ENCODE results near the gene DENND2D.

The DENND2D gene

DNA sequence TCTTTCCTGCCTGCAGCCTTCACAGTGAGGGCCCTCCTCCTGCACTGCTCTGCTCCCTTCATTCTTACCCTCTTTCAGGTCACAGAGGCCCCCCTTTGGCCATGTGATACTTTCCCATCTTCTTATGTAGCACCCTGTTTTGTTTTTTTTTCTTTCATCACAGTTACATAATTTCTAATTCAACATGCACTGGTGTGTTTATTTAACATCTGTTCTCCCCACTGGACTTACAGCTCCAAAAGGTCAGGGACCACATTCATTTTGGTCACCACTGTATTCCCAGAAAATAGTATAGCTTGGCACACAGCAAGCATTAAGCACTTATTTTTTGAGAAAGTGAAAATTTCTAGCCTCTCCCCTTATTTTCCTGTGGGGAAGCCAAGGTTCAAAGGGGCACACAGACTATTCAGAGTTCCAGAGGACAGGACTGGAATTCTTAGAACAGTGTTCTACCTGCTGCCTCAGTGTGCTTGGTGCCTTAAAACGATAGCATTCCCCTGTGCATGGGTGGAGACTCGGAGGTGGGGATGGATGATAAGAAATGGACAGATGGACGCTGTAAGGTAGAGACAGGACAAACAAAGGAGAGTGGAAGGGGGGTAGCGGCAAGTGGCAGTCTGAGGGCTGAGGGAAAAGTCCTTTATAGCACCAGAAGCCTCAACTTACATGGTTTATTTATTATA, 5.3 kb downstream of the DENND2D start:
- ATAC-seq (replicated peaks) (no peak), DNase-seq (no peak)
- peak overlapping the region; percentile 93 to 97 for H3K27ac Mint-ChIP-seq
- H3K36me3 Mint-ChIP-seq (ENCODE audit: insufficient read depth): peaks cover 90% of the 10 kb centered on the region
- H3K4me1 Mint-ChIP-seq (ENCODE audit: low read depth in 2 of 2): peaks cover 75 to 78% of the 10 kb centered on the region in 2 donors
- H3K9me3 Mint-ChIP-seq: no peaks in the 10 kb centered on the region
- peak overlapping the region; percentile 93 to 99 for H3K4me3 Mint-ChIP-seq
- H3K27me3 Mint-ChIP-seq: no peaks in the 10 kb centered on the region

DNA sequence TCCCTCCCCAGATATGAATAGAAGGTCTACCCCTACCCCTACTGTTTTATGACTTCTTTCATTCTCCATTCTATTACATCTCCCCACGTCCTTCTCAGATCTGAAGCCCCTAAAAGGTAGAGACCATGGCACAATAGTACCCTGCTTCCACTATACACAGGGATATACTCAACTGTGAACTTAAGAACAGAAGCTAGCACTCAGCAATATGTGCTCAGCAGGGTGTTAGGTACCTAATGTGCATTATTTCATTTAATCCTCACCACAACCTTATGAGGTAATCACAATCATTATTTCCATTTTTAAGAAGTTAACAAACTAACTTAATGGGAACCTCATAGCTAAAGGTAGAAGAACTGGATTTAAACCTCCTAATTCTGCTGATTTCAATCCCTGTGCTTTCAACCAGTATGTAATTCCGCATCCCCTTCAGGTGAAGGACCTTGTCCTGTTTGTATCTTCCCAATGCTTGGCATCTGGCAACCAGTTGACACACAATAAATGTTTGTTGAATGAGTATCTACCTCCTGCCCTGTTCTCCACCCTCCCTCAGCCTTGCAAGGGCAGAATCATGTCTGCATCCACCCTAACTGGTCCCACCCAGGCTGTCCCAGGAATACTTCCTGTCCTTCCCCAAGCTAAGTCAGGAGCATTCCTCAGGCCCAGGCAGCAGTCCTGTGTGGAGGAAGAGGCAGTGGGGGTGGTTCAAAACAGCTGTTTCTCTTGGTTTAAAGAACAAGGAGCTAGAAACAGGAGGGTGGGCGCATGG, 6.5 kb downstream of the DENND2D start:
- peaks cover 90% of the 10 kb centered on the region for H3K36me3 Mint-ChIP-seq (ENCODE audit: insufficient read depth)
- peak overlapping the region; percentile 93 to 97 for H3K27ac Mint-ChIP-seq
- H3K27me3 Mint-ChIP-seq: no peaks in the 10 kb centered on the region
- ATAC-seq (replicated peaks) (no peak), DNase-seq (no peak)
- peaks cover 83 to 91% of the 10 kb centered on the region in 2 donors for H3K4me1 Mint-ChIP-seq (ENCODE audit: low read depth in 2 of 2)
- H3K9me3 Mint-ChIP-seq: no peaks in the 10 kb centered on the region
- H3K4me3 Mint-ChIP-seq: peak overlapping the region; percentile 93 to 99

DNA sequence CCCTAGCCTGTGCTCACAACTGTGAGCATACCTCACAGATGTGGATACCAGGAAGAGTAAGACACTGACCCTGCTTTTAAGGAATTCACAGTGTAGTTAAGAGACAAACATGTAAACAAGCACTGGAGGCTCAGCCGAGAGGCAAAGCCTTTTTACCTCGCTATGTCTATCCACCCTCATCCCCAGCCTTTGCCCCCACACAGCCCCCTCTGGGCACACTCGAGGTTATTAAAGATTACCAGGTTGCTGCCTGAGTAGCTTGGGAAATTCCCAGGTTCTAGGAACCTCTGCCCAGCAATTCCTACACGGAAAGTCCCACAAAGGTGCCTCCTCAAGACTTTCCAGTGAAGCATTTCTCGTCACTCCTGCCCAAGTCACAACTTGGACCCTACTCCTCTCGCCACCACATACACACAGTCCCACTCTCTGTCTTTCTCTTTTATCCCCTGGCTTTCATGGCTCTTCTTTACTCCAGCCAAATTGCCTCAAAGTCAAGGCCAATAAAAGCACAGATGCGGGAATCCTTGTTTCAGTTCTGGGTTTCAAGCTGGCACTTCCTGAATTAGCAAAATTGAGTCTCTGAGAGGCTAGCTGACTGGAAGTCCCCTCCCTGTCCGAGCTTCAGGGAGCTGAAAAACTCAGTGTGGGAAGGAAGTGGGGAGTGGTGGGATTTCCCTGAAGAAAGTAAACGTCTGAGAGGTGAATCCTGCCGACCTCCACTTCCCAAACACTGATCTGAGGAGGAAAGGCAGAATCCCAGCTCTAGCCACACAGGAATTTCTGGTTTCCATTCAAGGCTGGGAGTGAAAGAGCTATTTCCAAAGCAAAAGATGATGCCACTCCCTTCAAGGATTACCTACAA, 7.6 kb downstream of the DENND2D start:
- ATAC-seq (replicated peaks) (peak; percentile 49), DNase-seq (no peak)
- Mint-ChIP-seq H3K36me3 (ENCODE audit: insufficient read depth) (peaks cover 95% of the 10 kb centered on the region), H3K9me3 (no peaks in the 10 kb centered on the region), H3K4me3 (peak overlapping the region; percentile 93 to 99), H3K4me1 (ENCODE audit: low read depth in 2 of 2) (peaks cover 89 to 99% of the 10 kb centered on the region in 2 donors), H3K27me3 (no peaks in the 10 kb centered on the region), H3K27ac (peak overlapping the region; percentile 93 to 97)

DNA sequence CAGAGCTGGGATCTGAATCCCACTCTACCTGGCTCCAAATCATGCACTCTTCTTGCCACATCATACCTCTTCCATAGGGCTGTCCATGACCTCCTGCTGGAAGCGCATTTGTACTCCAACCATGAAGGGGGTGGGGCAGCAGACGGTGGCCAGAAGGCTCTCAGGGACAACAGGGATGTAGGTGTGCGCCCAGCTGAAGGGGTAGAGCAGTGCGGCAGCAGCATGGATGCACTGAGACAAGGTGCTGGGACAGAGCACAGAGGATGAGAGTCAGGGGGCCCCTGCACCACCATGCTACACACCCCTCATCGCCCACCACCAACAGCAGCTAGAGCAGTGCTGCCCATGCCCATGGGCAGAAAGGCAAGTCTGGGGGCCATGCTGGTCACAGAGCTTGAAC, 8.4 kb downstream of the DENND2D start:
- ATAC-seq (replicated peaks) (no peak), DNase-seq (no peak)
- Mint-ChIP-seq H3K4me1 (ENCODE audit: low read depth in 2 of 2) (peaks cover 82 to 96% of the 10 kb centered on the region in 2 donors), H3K36me3 (ENCODE audit: insufficient read depth) (peaks cover 96% of the 10 kb centered on the region), H3K27ac (peak overlapping the region; percentile 93 to 97), H3K27me3 (no peaks in the 10 kb centered on the region), H3K9me3 (no peaks in the 10 kb centered on the region), H3K4me3 (peak overlapping the region; percentile 93 to 99)

DNA sequence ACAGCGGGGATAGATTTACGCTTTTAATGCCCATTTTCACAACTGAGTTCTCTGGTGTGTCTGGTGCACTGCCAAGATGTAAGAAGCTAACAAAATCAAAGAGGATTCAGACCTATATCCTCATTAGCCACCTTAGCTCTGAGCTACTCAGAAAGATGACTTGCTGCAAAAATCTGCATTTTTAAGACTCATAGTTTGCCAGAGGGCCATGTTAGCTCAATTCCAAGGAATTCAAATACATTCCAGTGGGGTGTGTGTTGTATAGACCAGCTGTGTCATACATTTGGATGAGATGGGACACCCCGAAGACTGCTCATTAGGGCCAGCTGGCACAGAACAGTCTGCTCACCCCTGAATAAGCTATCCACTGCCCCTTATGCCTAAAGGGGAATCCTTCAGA, 8.9 kb downstream of the DENND2D start:
- Mint-ChIP-seq H3K36me3 (ENCODE audit: insufficient read depth) (peaks cover 97% of the 10 kb centered on the region), H3K4me3 (peak overlapping the region in 1 of 2 donors; percentile 40), H3K9me3 (no peaks in the 10 kb centered on the region), H3K4me1 (ENCODE audit: low read depth in 2 of 2) (peaks cover 81 to 96% of the 10 kb centered on the region in 2 donors), H3K27me3 (no peaks in the 10 kb centered on the region), H3K27ac (peak overlapping the region; percentile 93 to 97)
- ATAC-seq (replicated peaks): no peak
- DNase-seq: no peak

DNA sequence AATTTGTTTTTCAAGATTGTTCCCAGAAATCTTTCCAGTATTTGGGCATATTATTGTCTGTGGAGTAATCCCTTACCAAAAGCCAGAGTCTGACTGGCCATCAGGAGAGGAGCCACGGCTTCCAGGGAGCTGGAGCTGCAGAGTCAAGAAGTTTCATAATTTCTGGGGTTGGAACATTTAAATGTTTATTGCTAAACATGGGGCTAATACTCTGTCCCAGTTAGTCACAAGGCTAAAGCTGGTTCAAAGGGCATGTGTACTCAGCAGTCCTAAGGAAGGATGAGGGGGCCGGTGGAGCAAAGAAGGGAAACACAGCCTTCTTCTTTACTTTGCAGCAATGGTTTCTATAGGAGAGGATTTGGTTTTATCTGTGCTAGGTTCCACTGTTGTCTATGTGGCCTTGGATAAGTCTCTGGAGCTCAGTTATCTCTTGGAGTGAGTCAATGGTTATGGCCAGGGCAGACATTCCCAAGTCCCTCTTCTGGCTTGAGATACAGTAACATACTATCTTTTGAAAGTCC, 9.5 kb downstream of the DENND2D start:
- Mint-ChIP-seq H3K27ac (peak overlapping the region; percentile 93 to 94), H3K9me3 (no peaks in the 10 kb centered on the region), H3K36me3 (ENCODE audit: insufficient read depth) (peaks cover 95% of the 10 kb centered on the region), H3K4me3 (peak overlapping the region in 1 of 2 donors; percentile 40), H3K27me3 (no peaks in the 10 kb centered on the region), H3K4me1 (ENCODE audit: low read depth in 2 of 2) (peaks cover 76 to 95% of the 10 kb centered on the region in 2 donors)
- ATAC-seq (replicated peaks) (no peak), DNase-seq (no peak)

DNA sequence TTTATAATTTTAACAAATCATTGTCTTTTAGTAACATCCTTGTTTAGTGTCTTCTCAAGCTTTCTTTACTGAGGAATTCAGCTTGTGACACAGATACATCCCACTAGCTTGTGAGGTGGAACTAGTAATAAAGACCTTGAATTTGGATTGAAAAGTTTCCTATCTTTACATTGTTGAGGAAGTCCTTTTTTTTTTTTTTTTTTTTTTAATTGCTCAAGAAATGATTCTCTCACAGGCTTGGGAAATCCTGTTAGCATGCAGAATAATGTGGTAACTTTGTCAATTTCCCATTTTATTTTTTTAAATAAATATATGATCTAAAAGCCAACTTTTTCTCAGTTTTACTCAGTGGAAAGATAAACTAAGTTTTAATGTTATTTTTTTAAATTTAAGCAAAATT, 15.8 kb downstream of the DENND2D start:
- no peak overlapping the region for H3K4me3 Mint-ChIP-seq
- ATAC-seq (replicated peaks) (no peak), DNase-seq (no peak)
- peak overlapping the region; percentile 51 to 94 for H3K27ac Mint-ChIP-seq
- H3K4me1 Mint-ChIP-seq (ENCODE audit: low read depth in 2 of 2): peaks cover 39 to 71% of the 10 kb centered on the region in 2 donors
- peaks cover 53% of the 10 kb centered on the region for H3K36me3 Mint-ChIP-seq (ENCODE audit: insufficient read depth)
- H3K9me3 Mint-ChIP-seq: no peaks in the 10 kb centered on the region
- H3K27me3 Mint-ChIP-seq: no peaks in the 10 kb centered on the region

DNA sequence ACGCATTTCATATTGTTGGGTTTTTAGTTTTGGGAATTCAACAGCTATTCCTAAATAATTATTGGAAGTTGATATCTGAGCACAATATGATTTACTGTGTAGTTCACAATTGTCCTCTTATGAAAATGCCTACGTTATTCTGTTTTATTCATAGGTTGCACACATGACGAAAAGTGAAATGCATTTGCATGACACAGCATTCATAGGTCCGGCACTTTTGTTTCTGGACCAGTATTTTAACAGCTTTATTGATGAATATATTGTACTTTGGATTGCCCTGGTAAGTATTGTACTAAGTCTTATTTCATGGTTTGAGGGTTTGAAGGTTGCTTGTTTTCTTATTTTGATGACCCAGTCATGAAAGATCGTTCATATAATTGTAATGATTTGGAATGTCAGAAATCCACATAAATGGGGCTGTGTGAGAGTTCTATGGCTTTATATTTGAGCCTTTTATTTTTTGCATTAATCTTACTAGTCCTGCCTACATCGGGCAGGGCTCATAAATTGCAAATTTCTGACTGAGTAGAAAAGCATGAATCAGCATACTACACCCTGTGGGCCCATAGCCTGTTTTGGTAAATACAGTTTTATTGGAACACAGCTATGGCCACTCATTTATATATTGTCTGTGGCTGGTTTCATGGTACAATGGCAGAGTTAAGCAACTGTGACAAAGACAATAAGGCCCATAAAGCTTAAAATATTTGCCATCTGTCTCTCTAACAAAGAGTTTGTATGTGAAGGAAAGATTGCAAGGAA, 17.0 kb downstream of the DENND2D start:
- Mint-ChIP-seq H3K9me3 (no peaks in the 10 kb centered on the region), H3K4me1 (ENCODE audit: low read depth in 2 of 2) (peaks cover 27 to 65% of the 10 kb centered on the region in 2 donors), H3K27me3 (no peaks in the 10 kb centered on the region), H3K36me3 (ENCODE audit: insufficient read depth) (peaks cover 41% of the 10 kb centered on the region), H3K4me3 (no peak overlapping the region), H3K27ac (peak overlapping the region; percentile 65 to 91)
- ATAC-seq (replicated peaks) (no peak), DNase-seq (no peak)

DNA sequence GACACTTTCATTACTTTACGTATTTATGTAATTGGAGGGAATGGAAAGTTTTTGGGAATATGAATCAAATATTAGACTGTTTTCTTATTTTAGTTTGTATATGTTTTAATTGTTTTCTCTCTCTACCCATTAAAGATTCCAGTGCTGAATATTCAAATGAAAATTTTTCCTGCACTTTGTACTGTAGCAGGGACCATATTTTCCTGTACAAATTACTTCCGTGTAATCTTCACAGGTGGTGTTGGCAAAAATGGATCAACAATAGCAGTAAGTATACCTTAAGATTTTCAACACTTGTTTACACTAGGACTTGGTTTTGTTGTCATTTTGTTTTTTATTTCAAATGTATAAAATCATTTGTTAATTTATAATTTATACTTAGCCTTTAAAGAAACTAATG, 18.4 kb downstream of the DENND2D start:
- no peaks in the 10 kb centered on the region for H3K27me3 Mint-ChIP-seq
- no peaks in the 10 kb centered on the region for H3K9me3 Mint-ChIP-seq
- DNase-seq: no peak
- H3K4me1 Mint-ChIP-seq (ENCODE audit: low read depth in 2 of 2): peaks cover 20 to 54% of the 10 kb centered on the region in 2 donors
- no peak for ATAC-seq (replicated peaks)
- H3K27ac Mint-ChIP-seq: peak overlapping the region; percentile 65 to 91
- H3K4me3 Mint-ChIP-seq: no peak overlapping the region
- peaks cover 37% of the 10 kb centered on the region for H3K36me3 Mint-ChIP-seq (ENCODE audit: insufficient read depth)

DNA sequence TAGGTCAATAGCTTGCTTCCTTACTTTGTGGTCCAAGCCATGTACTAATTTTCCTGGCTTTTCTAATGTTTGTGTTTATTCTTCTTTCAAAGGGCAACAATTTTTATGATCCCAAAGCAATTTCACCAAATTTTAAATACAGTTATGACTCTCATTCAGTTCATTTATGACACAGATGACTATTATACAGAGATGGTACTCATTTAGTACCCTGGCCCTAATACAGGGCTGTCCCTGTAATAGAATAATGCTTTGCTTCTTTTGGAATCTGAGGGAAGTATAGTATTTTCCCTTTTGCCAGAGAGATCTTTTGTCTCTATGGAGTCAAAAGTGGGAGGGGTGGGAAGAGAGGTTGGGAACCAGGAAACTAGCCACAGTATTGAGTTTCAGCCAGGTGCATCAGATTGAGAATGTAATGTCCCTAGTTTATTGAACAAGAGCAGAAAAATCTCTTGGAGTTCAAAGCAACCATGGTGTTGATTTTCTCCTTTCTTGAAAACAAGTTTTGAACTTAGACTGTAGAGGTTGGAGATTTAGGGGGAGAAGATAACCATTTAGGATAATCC, 20.4 kb downstream of the DENND2D start:
- DNase-seq: no peak
- peaks cover 14 to 39% of the 10 kb centered on the region in 2 donors for H3K4me1 Mint-ChIP-seq (ENCODE audit: low read depth in 2 of 2)
- ATAC-seq (replicated peaks): no peak
- H3K4me3 Mint-ChIP-seq: no peak overlapping the region
- H3K27me3 Mint-ChIP-seq: no peaks in the 10 kb centered on the region
- no peaks in the 10 kb centered on the region for H3K9me3 Mint-ChIP-seq
- H3K36me3 Mint-ChIP-seq (ENCODE audit: insufficient read depth): peaks cover 29% of the 10 kb centered on the region
- peak overlapping the region; percentile 81 to 91 for H3K27ac Mint-ChIP-seq

DNA sequence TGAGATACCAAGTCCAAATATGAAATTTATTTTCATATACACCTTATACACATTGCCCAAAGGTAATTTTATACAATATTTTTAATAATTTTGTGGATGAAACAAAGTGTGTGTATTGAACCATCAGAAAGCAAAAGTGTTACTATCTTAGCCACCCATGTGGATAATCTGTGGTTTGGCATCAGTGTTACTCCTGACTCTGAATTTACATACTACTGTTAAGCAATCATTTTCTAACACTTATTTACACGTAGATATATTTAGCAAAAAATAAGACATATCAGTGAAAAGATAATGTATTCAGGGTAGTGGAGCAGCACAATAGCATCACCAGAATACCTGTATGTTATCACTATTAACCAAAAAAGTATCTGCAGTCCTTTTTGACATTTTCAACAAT, 23.8 kb downstream of the DENND2D start:
- DNase-seq (no peak), ATAC-seq (replicated peaks) (no peak)
- Mint-ChIP-seq H3K27ac (no peak overlapping the region), H3K4me1 (ENCODE audit: low read depth in 2 of 2) (peaks cover 3 to 37% of the 10 kb centered on the region in 2 donors), H3K9me3 (no peaks in the 10 kb centered on the region), H3K27me3 (no peaks in the 10 kb centered on the region), H3K4me3 (no peak overlapping the region), H3K36me3 (ENCODE audit: insufficient read depth) (peaks cover 45% of the 10 kb centered on the region)

DNA sequence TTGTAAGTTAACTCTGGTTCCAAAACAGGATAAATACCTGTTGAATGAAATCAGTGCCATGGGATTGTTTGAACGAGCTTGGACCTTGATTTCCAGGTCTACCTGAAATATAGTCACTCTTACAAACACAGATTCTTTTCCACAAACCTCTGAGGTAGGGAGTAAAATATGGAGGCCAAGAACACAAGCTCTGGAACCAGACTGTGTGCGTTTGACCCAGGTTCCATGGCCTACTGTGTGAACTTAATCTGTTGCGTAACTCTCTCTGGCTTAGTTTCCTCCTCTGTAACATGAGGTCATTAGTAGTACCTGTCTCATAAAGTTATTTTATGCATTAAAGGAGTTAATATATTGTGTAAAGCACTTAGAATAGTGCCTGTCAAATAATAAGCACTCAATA, 25.1 kb downstream of the DENND2D start:
- Mint-ChIP-seq H3K4me1 (ENCODE audit: low read depth in 2 of 2) (peaks cover 3 to 29% of the 10 kb centered on the region in 2 donors), H3K27ac (peak overlapping the region in 1 of 2 donors; percentile 8), H3K27me3 (no peaks in the 10 kb centered on the region), H3K36me3 (ENCODE audit: insufficient read depth) (peaks cover 45% of the 10 kb centered on the region), H3K9me3 (no peaks in the 10 kb centered on the region), H3K4me3 (no peak overlapping the region)
- no peak for DNase-seq
- ATAC-seq (replicated peaks): no peak
